Iris pigment epithelial cell (primary cell): Measurements from ENCODE around the gene MUC2.

Experiments
- DNase-seq: peaks from one replicate; pipeline ENCODE4 v3.0.0-alpha.2; 2011; ENCODE audit warnings: low read depth

Gene MUC2

GRCh38 chr11:1072116-1072820 is 2.4 kb upstream of the MUC2 start:
- peak; percentile 60 for DNase-seq

GRCh38 chr11:1072821-1073231 is 1.8 kb upstream of the MUC2 start:
- no peak for DNase-seq

- peak; percentile 62 for DNase-seq
Measured at GRCh38 chr11:1073261-1073724, 1.4 kb upstream of the MUC2 start.

GRCh38 chr11:1073851-1074243 is 827 bp upstream of the MUC2 start:
- DNase-seq = no peak

GRCh38 chr11:1075341-1075911 is 752 bp downstream of the MUC2 start:
- no peak for DNase-seq

GRCh38 chr11:1076061-1076665 is 1.5 kb downstream of the MUC2 start:
- DNase-seq = no peak

- no peak for DNase-seq
Measured at GRCh38 chr11:1077033-1077416, 2.4 kb downstream of the MUC2 start.

GRCh38 chr11:1077417-1078119 is 2.9 kb downstream of the MUC2 start:
- no peak for DNase-seq

GRCh38 chr11:1078191-1078601 is 3.5 kb downstream of the MUC2 start:
- DNase-seq = no peak

GRCh38 chr11:1081601-1082311 is 7.1 kb downstream of the MUC2 start:
- DNase-seq = no peak

- no peak for DNase-seq
Measured at GRCh38 chr11:1082346-1082727, 7.7 kb downstream of the MUC2 start.

GRCh38 chr11:1082728-1083620 is 8.3 kb downstream of the MUC2 start:
- no peak for DNase-seq

- no peak for DNase-seq
Measured at GRCh38 chr11:1083621-1084551, 9.2 kb downstream of the MUC2 start.

GRCh38 chr11:1084561-1085439 is 10.1 kb downstream of the MUC2 start:
- DNase-seq = no peak

- DNase-seq = no peak
Measured at GRCh38 chr11:1085440-1086170, 10.9 kb downstream of the MUC2 start.

- no peak for DNase-seq
Measured at GRCh38 chr11:1086171-1087102, 11.8 kb downstream of the MUC2 start.

- no peak for DNase-seq
Measured at GRCh38 chr11:1087279-1087960, 12.7 kb downstream of the MUC2 start.
